ENCODE results near the gene TAF3. TPM values are rescaled to one million over a fixed set of nuclear protein-coding genes. Genes with fewer than 3 reads are reported as not detected.

TAF3 gene
- polyA plus RNA-seq, 1 of the 3 experiments (the other 2 are of a cell fraction) = 2.4 TPM

DNA sequence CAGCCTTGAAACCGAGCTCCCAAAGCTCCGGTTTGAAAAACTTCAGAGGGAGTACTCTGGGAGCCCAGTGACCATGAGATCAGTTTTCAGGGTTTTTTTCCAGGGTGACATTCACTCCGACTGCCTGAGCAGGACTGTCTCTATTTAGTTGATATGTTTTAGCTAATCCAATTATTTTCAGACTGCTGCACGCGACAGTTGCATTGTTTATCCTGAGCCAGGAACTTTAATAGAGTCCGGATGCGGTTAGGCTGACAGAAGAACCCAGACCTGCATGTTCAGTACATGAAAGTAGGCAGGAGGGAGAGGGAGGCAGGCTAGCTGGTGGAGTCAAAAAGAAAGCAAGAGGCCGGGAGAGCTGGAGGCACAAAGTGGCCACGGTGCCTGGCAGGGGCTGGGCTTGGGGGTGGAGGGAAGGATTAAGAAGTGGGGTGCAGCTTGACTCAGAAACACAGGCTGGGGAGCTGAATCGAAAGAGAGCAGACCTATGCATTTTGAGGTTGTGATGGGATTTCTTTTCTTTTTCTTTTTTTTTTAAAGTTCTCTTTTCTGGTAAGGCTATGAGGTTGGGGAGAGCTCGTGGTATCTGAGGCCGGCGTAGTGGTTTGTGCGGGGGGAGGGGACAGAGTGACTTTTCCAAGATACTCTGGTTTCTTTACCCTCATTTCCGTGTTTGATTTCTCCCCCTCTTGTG is 241.9 kb downstream of the TAF3 start (continued):
- TF ChIP-seq JUND (IDR thresholded peaks at IDR 0.05) = no peak
- no peak for TF ChIP-seq RXRA (IDR thresholded peaks at IDR 0.05; ENCODE audit: borderline replicate concordance, low read depth)
- TF ChIP-seq, protein P1, sequence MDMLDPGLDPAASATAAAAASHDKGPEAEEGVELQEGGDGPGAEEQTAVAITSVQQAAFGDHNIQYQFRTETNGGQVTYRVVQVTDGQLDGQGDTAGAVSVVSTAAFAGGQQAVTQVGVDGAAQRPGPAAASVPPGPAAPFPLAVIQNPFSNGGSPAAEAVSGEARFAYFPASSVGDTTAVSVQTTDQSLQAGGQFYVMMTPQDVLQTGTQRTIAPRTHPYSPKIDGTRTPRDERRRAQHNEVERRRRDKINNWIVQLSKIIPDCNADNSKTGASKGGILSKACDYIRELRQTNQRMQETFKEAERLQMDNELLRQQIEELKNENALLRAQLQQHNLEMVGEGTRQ (IDR thresholded peaks at IDR 0.05; ENCODE audit: borderline replicate concordance, low read depth, low read length) = no peak; the same call in 1 of the 2 replicates
- peak; percentile 20; the same call in 1 of the 2 replicates for TF ChIP-seq SMC3 (IDR thresholded peaks at IDR 0.05; ENCODE audit: low read depth, low read length)
- no peak for TF ChIP-seq CTCF (IDR thresholded peaks at IDR 0.05)
- TF ChIP-seq TCF12 (IDR thresholded peaks at IDR 0.05) = peak; percentile 65
- TF ChIP-seq, protein P2, sequence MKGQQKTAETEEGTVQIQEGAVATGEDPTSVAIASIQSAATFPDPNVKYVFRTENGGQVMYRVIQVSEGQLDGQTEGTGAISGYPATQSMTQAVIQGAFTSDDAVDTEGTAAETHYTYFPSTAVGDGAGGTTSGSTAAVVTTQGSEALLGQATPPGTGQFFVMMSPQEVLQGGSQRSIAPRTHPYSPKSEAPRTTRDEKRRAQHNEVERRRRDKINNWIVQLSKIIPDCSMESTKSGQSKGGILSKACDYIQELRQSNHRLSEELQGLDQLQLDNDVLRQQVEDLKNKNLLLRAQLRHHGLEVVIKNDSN (IDR thresholded peaks at IDR 0.05; ENCODE audit: borderline replicate concordance, low read depth) = no peak
- TF ChIP-seq POLR2AphosphoS5 (IDR thresholded peaks at IDR 0.05; ENCODE audit: low read depth, low read length) = peak; percentile 71; the same call in 1 of the 2 replicates

DNA sequence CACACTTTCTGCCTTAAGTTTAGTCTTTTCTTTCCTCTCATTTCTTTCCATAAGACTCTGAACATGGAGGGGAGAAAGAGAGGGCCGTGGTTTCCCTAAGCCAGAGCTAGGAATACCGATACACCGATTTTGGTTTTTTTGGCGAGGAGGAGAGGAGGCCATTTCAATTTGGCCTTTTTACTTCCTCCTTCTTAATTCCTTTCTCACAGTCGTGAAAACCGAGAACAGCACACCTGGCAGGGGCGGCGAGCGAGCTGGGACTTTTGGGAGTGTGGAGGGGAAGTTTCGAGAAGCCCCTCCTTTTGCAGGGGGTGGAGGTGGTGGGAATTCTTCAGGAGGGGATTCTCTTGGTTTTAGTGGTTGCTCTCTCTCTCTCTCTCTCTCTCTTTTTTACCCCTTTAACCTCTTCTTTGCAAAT is 242.4 kb downstream of the TAF3 start:
- no peaks in the 10 kb centered on the region for H3K9me3 ChIP-seq
- peaks cover 37% of the 10 kb centered on the region for H3F3A ChIP-seq (replicated peaks; ENCODE audit: insufficient read depth)
- H3K9me2 ChIP-seq = no peaks in the 10 kb centered on the region
- H3K36me3 ChIP-seq (replicated peaks in 1 of 2; ENCODE audit: control insufficient read depth in 1 of 2, insufficient read depth in 2 of 2, low read length in 1 of 2) = peaks cover 68 to 71% of the 10 kb centered on the region in 2 experiments
- H3K9ac ChIP-seq = peak overlapping the region; percentile 96
- DNase-seq = no peak
- no peaks in the 10 kb centered on the region for H3K27me3 ChIP-seq (ENCODE audit: insufficient read depth)
- peaks cover 43% of the 10 kb centered on the region for H4K20me1 ChIP-seq (ENCODE audit: insufficient read depth)
- peak overlapping the region; percentile 98 for H3K4me2 ChIP-seq
- WGBS (ENCODE audit: low lambda C conversion rate) = 18% methylated on average over 10 of the region's 10 CpGs
- POLR2A ChIA-PET = interaction anchor here (0.6 to 5.3 kb wide), 11 partner anchors 10 to 1177 kb away, joined by 3 to 33 read pairs (median 5); no protein-coding TSS in a partner anchor
- peaks cover 19 to 62% of the 10 kb centered on the region in 2 experiments for H3K4me1 ChIP-seq (ENCODE audit: control insufficient read depth in 1 of 2, insufficient read depth in 2 of 2, low read depth in 1 of 2, low read length in 1 of 2)
- TF ChIP-seq, protein P2 (IDR thresholded peaks at IDR 0.05; ENCODE audit: borderline replicate concordance, low read depth) = no peak
- TF ChIP-seq POLR2AphosphoS5 (IDR thresholded peaks at IDR 0.05; ENCODE audit: low read depth, low read length) (0 out of 2 replicates have a peak, but pooled peaks have one; percentile 4), NRF1 (IDR thresholded peaks at IDR 0.05; ENCODE audit: low read depth, low read length) (no peak), EZH2phosphoT487 (IDR thresholded peaks at IDR 0.05; ENCODE audit: borderline replicate concordance, low read depth) (no peak), TCF12 (IDR thresholded peaks at IDR 0.05) (no peak), RXRA (IDR thresholded peaks at IDR 0.05; ENCODE audit: borderline replicate concordance, low read depth) (no peak)
- TF ChIP-seq, protein P3, sequence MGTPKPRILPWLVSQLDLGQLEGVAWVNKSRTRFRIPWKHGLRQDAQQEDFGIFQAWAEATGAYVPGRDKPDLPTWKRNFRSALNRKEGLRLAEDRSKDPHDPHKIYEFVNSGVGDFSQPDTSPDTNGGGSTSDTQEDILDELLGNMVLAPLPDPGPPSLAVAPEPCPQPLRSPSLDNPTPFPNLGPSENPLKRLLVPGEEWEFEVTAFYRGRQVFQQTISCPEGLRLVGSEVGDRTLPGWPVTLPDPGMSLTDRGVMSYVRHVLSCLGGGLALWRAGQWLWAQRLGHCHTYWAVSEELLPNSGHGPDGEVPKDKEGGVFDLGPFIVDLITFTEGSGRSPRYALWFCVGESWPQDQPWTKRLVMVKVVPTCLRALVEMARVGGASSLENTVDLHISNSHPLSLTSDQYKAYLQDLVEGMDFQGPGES (IDR thresholded peaks at IDR 0.05; ENCODE audit: low read depth, low read length) = no peak
- TF ChIP-seq, protein P4, sequence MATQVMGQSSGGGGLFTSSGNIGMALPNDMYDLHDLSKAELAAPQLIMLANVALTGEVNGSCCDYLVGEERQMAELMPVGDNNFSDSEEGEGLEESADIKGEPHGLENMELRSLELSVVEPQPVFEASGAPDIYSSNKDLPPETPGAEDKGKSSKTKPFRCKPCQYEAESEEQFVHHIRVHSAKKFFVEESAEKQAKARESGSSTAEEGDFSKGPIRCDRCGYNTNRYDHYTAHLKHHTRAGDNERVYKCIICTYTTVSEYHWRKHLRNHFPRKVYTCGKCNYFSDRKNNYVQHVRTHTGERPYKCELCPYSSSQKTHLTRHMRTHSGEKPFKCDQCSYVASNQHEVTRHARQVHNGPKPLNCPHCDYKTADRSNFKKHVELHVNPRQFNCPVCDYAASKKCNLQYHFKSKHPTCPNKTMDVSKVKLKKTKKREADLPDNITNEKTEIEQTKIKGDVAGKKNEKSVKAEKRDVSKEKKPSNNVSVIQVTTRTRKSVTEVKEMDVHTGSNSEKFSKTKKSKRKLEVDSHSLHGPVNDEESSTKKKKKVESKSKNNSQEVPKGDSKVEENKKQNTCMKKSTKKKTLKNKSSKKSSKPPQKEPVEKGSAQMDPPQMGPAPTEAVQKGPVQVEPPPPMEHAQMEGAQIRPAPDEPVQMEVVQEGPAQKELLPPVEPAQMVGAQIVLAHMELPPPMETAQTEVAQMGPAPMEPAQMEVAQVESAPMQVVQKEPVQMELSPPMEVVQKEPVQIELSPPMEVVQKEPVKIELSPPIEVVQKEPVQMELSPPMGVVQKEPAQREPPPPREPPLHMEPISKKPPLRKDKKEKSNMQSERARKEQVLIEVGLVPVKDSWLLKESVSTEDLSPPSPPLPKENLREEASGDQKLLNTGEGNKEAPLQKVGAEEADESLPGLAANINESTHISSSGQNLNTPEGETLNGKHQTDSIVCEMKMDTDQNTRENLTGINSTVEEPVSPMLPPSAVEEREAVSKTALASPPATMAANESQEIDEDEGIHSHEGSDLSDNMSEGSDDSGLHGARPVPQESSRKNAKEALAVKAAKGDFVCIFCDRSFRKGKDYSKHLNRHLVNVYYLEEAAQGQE (IDR thresholded peaks at IDR 0.05; ENCODE audit: low read depth, low read length) = no peak
- H3K27ac ChIP-seq (ENCODE audit: low read depth in 2 of 2, low read length in 1 of 2) = peak overlapping the region; percentile 96 to 98
- CTCF ChIA-PET = interaction anchor here (0.8 to 2.4 kb wide), 11 partner anchors 8 to 1242 kb away, joined by 3 to 9 read pairs (median 3); no protein-coding TSS in a partner anchor
- peak overlapping the region; percentile 86 to 92 for H3K4me3 ChIP-seq (ENCODE audit: low read depth in 2 of 2, low read length in 1 of 2)
- H3K79me2 ChIP-seq (ENCODE audit: insufficient read depth) = peaks cover 100% of the 10 kb centered on the region
- H2AFZ ChIP-seq (ENCODE audit: low read depth) = no peak overlapping the region
